ENCODE data around the gene SOBP.

- TF ChIP-seq POLR2A (IDR thresholded peaks at IDR 0.05), result no peak
- no peak for TF ChIP-seq CTCF (IDR thresholded peaks at IDR 0.05 in 4 of 5, conservative IDR thresholded peaks at IDR 0.05 in 1 of 5)
These were observed 65.5 kb downstream of the SOBP start for GRCh38 chr6:107555449-107555848.

All from gastrocnemius medialis (tissue), 4 donors.